ENCODE results near the gene OR5AK2. TPM values are rescaled to one million over a fixed set of nuclear protein-coding genes. Genes with fewer than 3 reads are reported as not detected.

The OR5AK2 gene
- total RNA-seq, 1 experiment from 2014 or later, result not detected

DNA sequence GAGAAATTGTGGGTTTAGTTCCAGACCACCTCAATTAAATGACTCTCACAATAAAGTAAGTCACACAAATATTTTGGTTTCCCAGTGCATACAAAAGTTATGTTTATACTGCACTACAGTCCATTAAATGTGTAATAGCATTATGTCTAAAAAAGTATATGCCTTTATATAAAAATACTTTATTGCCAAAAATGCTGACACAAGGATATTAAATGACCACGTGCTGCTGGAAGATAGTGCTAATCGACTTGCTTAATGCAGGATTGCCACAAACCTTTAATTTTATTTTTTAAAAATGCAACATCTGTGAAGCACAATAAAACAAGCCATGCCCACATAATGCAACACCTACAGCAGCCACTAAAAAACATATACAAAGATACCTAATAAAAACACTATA is 27.0 kb downstream of the OR5AK2 start:
- Mint-ChIP-seq H3K4me1 (ENCODE audit: insufficient read depth, unreplicated experiment) (no peaks in the 10 kb centered on the region), H3K4me3 (ENCODE audit: unreplicated experiment) (no peak overlapping the region), H3K36me3 (ENCODE audit: insufficient read depth, unreplicated experiment) (no peaks in the 10 kb centered on the region), H3K27ac (ENCODE audit: low read depth, unreplicated experiment) (no peak overlapping the region), H3K27me3 (ENCODE audit: insufficient read depth, unreplicated experiment) (no peaks in the 10 kb centered on the region), H3K9me3 (ENCODE audit: unreplicated experiment) (no peaks in the 10 kb centered on the region)
- ChIA-PET POLR2A (no interaction called here), CTCF (no interaction called here)
- no peak for TF ChIP-seq CTCF (IDR thresholded peaks at IDR 0.05; ENCODE audit: unreplicated experiment)
- intact Hi-C loops (cut with micrococcal nuclease), result no loop called here
- DNase-seq (ENCODE audit: unreplicated experiment), result no peak
- BruUV-seq (replicated peaks), result no TSS peak

DNA sequence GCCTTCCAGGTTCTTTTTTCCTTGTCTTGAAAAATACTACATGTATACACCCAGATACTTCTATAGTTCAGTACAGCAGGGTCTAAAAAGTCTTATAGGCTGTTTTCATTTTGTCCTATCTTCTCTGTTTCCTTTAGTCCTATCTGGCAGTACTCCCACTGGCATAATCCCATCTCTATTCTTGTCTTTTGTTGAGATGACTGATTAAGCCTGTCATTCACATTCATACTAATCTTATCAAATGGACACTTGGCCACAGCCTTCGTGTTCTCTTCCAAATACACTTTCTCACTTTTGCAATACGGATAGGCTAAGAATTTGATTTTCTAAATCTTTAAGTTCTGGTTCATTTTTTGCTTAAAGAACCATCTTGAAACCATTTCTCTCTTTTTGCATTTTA is 42.8 kb downstream of the OR5AK2 start:
- no TSS peak for BruUV-seq (replicated peaks)
- H3K4me1 Mint-ChIP-seq (ENCODE audit: insufficient read depth, unreplicated experiment), result no peaks in the 10 kb centered on the region
- no peak for DNase-seq (ENCODE audit: unreplicated experiment)
- TF ChIP-seq CTCF (IDR thresholded peaks at IDR 0.05; ENCODE audit: unreplicated experiment), result no peak
- no peaks in the 10 kb centered on the region for H3K27me3 Mint-ChIP-seq (ENCODE audit: insufficient read depth, unreplicated experiment)
- ChIA-PET CTCF (no interaction called here), POLR2A (no interaction called here)
- H3K27ac Mint-ChIP-seq (ENCODE audit: low read depth, unreplicated experiment), result no peak overlapping the region
- H3K9me3 Mint-ChIP-seq (ENCODE audit: unreplicated experiment), result no peaks in the 10 kb centered on the region
- H3K36me3 Mint-ChIP-seq (ENCODE audit: insufficient read depth, unreplicated experiment), result no peaks in the 10 kb centered on the region
- intact Hi-C loops (cut with micrococcal nuclease), result no loop called here
- H3K4me3 Mint-ChIP-seq (ENCODE audit: unreplicated experiment), result no peak overlapping the region

Other genes starting within 250 kb of the OR5AK2 start
- not detected in 2 replicates for gene OR9G4, start 240.2 kb upstream of the OR5AK2 start, total RNA-seq (2022)
- gene LRRC55, start 193.0 kb downstream of the OR5AK2 start, total RNA-seq (2022), result not detected in 2 replicates
- gene APLNR, start 248.3 kb downstream of the OR5AK2 start, total RNA-seq (2022), result not detected in 2 replicates